GM04503 (cell line): ENCODE data around the gene ADGRG3.
A peak's percentile ranks its signal among the peaks of the same experiment; 100 is the strongest.

Experiments used
- DNase-seq: peaks from one replicate; pipeline ENCODE4 v3.0.0-alpha.2; 2012; ENCODE audit warnings: low read depth

ADGRG3 gene

GRCh38 chr16:57630931-57631845 lies 36.9 kb upstream of the ADGRG3 start:
- no peak for DNase-seq

DNA sequence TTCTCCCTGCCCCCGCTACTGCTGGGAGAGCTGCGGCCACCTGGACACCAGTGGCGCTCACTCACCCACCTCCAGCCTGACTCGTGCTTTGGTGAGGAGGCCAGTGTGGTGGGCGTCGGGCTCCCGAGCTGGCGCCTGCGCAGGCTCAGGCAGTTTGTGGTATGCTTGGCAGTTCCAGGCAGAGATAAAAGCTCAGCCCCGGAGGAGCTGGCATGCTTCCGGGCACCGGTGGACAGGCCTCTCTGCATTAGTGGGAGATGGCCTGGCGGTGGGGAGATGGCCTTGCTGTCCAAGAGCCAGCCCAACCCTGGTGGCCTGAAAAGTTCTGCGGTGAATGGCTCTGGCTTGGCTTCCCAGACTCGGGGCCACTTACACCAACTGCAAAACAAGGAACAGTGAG lies 35.5 kb upstream of the ADGRG3 start:
- no peak for DNase-seq

DNA sequence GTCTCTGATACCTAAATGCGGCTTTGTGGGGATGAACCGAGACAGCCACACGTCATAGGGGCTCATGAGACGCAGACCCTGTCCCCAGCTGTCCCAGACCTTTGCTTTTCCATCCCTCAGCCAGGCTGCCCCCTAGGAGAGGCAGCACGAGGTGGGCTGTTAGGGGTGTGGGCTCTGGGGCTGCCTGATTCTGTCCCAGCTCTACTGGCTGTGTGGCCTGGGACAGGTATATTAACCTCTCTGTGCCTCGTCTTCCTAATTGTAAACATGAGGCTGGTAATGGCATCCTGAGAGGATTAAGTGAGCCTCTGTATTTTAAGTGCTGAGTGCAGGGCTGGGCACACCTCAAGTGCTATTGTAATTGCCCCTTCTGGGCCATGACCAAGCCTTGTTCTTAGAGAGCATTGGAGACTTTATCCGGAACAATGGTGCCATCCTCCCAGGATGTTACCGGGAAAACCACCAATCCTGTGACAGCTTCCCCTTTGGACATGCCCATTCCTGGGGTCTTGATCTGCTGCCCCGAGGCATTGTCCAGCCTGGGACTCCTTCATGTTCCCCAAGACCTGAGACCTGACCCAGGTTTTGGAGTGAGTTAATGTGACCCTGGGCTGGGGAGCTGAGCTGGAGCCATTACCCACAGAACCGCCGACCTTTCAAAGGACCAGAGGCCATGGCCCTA lies 34.6 kb upstream of the ADGRG3 start:
- no peak for DNase-seq

GRCh38 chr16:57634171-57634570 lies 33.9 kb upstream of the ADGRG3 start:
- no peak for DNase-seq

GRCh38 chr16:57635266-57636097 lies 32.6 kb upstream of the ADGRG3 start:
- no peak for DNase-seq

- DNase-seq, result no peak
Observed at GRCh38 chr16:57636184-57636583, 31.9 kb upstream of the ADGRG3 start.

DNA sequence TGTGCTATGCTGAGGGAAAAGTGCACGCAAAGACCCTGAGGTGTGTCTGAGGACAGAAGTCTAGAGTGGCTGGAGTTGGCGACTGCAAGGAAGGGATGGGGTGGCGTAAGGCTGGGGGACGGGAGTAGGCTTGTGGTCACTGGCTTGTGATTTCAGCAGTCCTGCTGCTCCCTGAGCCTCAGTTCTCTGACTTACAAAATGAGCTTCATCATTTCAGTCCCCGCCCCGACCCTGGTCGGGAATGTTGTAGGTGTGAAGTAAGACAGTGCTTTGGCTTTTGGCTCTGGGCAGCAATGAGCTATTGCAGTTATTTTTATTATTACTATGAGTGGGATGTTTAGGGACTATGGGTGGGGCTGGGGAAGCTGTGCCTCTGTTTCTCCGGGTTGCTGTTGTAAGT lies 31.1 kb upstream of the ADGRG3 start:
- DNase-seq, result no peak

GRCh38 chr16:57637424-57637823 lies 30.7 kb upstream of the ADGRG3 start:
- no peak for DNase-seq

DNA sequence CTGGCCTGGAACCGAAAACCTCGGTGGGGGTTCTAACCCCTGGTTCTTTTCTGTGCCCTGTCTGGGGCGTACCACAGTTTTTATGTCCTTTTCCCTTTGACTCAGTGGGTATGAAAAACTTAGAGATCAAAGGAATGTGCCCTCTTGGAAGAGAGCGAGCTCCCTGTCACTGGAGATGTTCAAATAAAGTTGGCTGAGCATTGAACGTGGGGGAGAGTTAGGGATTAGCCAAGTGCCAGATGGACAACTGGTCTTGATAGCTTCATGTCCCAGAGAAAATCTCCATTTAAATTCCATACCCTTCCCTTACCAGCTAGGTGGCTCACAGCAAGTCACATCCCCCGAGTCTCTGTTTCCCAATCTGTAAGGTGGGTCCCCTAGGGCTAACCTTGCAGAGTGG lies 30.1 kb upstream of the ADGRG3 start:
- DNase-seq, result no peak

- no peak for DNase-seq
Observed at GRCh38 chr16:57638381-57638780, 29.7 kb upstream of the ADGRG3 start.

GRCh38 chr16:57639172-57639887 lies 28.8 kb upstream of the ADGRG3 start:
- no peak for DNase-seq

DNA sequence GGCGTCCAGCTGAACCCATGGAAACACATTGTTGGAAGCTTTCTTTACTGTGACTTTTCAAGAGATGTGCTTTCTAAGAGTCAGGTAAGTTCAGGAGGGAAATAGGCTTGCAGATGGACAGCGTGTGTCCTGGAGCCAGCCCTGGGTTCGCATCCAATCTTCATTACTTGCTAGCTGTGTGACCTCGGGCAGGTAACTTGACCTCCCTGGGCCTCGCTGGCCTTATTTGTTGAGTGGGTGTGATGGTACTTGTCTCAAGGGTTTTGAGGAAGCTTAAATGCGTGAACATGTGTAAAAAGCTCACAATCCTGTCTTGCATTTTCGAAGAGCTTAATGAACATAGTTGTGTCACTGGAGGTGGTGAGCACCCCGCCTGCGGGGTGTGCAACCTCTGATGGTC lies 27.9 kb upstream of the ADGRG3 start:
- DNase-seq, result no peak

GRCh38 chr16:57640612-57641011 lies 27.5 kb upstream of the ADGRG3 start:
- DNase-seq, result no peak

DNA sequence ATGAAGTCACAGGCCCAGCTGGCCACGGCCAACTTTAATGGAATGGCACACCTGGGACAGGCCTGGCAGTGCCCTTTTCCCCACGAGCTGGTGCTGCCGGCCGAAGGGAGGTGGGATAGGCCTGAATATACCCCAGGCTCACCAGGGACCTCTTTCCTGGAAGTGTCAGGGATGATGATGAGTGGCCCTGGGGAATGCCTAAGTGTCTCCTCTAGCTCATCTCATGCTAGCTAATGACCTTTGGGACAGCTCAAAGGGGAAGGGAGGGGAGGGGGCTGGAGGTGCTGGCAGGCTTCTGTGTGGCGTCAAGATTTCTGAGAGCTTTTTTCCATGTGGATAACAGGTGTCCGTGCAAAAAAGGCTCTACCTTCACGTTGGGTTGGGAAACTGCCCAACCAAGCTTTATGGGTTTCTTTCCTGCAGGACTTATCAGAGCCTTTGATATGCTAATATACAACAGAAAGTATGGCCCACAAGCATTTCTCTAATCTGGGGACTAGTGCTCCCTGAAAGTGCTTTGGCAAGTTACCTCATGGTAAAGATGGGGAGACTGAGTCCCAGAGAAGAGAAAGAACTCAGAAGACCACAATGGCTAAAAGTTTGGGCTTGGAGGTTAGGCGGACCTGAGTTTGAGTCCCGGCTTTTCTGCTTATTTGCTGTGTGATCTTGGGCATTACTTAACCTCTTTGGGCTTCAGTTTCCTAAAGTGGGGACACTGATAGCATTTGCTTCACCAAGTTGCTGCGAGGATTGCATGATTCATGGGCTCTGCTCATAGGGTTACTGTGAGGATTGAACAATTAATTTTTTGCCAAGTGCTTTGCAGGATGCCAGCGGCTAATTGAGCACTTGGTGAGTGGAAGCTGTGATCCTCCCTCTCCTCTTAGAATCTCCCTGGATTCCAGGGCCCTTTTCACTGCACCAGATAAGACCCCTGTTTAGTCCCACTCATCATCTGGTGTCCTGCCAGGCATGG lies 25.7 kb upstream of the ADGRG3 start:
- no peak for DNase-seq

DNA sequence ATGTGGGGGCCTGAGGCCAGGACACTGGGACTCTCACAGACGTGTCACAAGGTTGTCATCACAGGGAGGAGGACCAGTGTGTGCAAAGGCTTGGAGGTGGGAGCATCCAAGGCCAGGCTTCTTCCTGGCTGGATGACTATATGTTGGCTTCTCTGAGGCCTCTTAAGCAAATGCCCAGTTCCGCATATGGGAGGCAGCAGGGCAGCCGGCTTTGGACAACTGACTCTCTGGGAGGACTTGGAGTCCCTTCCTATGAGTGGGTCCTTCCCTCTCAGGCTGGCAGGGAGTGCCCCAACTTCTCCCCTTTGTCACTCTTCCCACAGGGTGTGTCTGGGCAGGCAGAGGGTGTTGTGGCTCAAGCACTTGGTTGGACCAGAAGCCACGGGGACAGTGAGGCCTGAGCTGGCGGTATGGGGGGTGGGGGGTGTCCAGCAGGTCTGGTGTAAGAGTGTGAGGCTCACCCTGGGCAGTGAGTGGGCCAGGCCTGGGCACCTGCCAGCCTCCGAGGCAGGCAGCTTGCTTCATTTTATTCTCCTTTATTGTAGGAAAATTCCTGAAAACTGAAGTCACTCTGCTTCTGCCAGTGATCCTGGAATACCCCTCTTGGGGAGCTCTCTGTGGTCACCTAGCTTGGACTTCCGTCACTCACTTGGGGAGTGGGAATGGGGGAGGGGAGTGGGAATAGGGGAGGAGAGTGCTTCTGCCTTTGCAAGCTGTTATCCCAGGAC lies 24.8 kb upstream of the ADGRG3 start:
- DNase-seq, result peak; percentile 30

DNA sequence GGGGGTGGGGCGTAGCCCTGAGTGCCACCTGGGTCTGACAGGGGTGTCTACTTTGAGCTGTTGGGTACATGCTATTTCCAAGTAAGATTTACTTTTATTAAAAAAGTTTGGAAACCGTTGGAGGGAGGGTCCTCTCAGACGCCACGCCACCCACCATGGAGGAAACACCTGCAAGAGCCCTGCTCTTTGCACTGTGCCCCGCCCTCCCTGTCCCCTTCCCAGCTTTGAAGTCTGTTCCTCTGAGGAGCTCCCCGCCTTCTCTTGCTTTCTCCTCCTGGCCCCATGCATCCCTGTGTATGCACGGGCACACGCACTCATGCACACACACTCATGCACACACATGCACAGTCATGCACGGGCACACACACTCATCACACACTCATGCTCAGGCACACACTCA lies 24.2 kb upstream of the ADGRG3 start:
- no peak for DNase-seq

GRCh38 chr16:57644383-57645014 lies 23.6 kb upstream of the ADGRG3 start:
- DNase-seq, result no peak

DNA sequence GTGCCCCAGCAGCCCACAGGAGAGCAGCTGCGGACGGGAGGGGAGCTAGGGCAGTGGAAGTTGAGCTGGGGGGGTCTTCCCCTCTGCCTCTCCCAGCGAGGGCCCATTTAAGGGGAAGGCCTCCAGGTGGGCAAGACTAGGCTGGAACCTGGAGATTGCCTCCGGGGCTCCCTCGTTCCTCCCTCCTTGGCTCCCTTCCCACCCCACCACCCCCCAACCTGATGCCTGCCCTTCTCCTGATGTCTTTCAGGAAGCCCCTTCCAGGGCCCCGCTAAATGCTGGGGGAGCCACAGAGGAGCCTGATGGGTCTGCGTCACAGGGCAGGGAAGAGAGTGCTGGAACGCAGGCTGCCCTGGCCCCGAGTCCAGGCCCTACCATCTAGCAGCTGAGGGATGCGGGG lies 22.9 kb upstream of the ADGRG3 start:
- DNase-seq, result no peak

DNA sequence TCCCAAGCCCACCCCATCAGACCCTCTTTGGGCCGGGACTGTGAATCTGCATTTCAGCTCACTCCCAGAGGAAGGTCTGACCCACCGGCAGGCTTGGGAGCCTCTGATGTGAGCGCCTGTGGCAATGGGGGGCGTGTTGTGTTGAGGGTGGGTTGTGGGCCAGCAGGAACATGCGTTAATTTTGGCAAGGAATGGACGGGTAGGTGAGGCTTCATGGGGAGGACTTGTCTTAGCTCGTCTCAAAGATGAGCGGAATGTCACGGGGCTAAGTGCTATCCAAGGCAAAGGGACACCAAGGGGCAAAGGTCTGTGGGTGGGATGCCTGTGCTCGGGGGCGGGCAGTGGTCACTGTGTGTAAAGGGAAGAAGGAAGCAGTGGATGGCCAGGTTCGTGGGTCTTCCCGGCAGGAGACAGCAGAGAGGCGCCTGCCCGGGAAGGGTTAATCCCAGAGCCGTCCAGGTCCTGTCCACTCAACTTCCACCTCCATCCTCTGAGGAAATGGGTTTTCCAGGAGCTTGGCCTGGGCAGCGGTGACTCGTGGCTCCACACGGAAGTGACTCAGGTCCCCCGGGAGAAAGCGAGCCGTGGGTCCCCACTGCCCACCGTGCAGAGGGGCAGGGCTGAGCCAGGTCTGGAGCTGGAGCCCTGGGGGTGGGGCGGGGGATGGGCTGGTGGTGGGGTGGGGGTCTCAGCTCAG lies 22.3 kb upstream of the ADGRG3 start:
- no peak for DNase-seq
